ENCODE data around the gene SIRT1.
"Not testable (repeated sequence)": the region's sequence is repeated elsewhere in the genome, so short reads cannot be mapped to it uniquely, and the experiment has no call there.

SIRT1 gene

DNA sequence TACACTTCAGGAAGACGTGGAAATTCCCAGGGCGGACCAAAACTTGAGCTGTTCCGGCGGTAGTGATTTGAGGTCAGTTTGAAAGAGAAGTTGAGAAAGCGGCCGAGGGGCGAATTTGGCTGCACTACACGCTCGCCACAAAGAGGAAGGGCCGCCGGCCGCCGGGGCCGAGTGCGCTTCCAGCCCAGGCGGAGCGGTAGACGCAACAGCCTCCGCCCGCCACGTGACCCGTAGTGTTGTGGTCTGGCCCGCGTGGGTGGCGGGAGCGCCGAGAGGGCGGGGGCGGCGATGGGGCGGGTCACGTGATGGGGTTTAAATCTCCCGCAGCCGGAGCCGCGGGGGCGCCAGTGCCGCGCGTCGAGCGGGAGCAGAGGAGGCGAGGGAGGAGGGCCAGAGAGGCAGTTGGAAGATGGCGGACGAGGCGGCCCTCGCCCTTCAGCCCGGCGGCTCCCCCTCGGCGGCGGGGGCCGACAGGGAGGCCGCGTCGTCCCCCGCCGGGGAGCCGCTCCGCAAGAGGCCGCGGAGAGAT, at the start of gene SIRT1:
TSS of gene SIRT1 (plus strand) at position 344 of the 529 bp plus-strand sequence. CDS start at position 410, 66 bp downstream.
- DNase-seq, result peak; percentile 95 to 96

- DNase-seq, result not testable (repeated sequence)
Observed at GRCh38 chr10:67835541-67836394, 48.7 kb upstream of the SIRT1 start.

DNA sequence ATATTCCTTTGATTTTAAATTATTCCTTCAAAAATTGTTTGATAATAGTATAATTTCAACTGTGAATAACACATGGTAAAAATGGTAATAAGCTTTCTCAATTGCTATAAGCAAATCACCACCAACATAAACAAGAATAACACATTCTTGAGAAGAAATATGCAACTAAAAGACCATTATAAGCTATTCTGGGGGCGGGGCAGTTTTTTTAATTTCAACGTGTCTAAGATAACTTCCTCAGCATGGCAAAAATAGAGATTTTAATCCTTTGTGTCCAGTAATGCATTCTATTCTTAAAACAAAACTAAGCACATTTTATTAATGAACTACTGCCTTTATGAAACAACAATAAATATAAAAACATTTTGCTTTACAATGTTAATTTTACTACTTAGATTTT, 48.0 kb upstream of the SIRT1 start:
- no peak for DNase-seq

GRCh38 chr10:67836972-67837371, 47.5 kb upstream of the SIRT1 start:
- no peak for DNase-seq

DNA sequence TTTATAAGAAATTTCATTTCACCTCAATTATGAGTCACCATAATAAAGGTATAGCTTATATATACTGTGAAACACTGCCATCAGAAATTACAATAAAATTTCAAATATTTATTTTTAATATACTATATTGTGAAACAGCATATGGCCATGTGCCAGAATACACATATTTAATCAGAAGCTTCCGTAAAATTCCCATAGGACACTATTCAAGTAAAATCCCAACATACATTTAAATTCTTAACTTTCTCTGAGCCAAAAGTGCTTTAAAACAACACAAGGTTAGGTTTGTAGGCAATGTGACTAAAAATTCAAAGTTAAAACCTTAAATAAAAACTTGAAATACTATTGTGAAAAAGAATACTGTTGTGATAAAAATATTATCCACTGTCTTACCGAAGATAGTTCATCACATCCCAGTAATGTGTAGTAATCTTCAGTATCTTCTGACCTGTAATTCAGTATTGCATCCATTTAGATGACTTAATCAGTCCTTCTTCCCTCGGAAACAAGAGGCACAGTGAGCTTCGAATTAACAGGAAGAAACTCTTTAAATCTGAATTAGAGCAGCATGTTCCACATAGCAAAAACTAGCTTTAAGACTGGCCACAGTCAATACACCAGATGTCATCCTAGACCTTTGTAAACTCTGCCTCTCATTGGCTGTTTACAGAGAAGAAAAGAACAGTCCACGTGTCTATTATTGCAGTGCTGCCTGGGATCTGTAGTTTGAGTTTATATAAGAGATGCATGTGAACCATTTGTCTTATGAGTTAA, 46.7 kb upstream of the SIRT1 start, which contains the start of gene DNAJC12:
TSS of gene DNAJC12 (minus strand) at position 648 of the 774 bp plus-strand sequence. CDS start at position 471, 177 bp downstream.
- DNase-seq, result peak in 1 of 2 donors; percentile 83

GRCh38 chr10:67839511-67839910, 44.9 kb upstream of the SIRT1 start:
- DNase-seq, result not testable (repeated sequence)

GRCh38 chr10:67839951-67840350, 44.5 kb upstream of the SIRT1 start:
- no peak for DNase-seq

DNA sequence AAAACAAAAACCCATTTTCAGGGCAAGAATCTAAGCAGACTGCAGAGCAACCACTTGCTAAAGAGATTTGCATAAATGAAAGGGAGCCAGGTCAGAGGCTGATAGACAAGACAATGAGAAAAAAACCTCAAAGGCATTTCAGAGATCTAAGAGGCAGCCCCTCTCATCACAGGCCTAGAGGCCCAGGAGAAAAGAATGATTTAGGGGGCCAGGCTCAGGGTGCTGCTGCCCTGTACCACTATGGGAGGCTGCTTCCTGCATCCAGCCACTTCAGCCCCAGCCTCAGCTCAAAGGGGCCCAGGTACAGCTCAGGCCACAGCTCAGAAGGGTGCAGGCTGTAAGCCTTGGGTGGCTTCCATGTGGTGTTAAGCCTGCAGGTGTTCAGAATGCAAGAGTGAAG, 42.7 kb upstream of the SIRT1 start:
- DNase-seq, result no peak

DNA sequence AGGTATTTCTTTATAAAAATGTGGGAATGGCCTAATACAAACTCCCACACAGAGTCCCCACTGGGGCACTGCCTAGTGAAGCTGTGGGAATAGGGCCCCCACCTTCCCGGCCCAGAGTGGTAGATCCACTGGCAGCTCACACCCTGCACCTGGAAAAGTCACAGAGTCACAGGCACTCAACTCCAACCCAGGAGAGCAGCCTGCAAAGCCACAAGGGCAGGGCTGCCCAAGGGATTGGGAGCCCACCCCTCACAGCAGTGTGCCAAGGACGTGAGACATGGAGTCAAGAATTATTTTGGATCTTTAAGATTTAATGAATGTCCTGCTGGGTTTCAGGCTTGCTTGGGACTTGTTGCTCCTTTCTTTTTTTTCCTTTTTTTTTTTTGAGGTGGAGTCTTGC, 41.2 kb upstream of the SIRT1 start:
- DNase-seq, result no peak

DNA sequence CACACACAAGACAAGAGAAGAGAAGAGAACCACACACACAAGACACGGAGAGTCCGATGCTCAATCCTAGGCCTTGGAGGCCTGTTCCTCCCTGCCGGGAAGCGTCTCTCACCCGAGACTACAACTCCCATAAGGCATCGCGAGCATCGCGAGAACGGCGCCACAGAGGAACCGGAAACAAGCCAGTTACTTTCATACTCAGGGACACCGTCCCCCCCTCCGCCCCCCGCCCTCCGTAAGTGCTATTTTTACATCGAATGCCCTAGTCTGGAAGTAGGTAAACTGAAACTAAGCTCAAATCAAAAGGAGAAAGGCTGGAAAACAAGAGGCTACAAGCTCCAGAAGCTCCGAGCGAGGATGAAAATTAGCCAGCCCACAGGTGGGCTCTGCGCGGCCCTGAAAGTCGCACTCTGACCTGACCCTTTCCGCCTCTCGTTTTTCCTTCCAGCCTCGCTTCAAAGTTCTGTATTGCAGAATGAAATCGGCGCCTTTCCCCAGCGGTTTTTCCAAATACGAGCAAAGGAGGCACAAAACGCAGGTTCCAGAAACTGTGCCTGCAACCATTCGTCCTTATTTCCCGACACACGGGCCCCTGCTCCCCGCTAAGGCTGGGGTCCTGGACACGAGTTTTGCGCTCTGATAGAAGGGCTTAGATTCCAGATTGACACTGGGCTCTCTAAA, 35.0 kb upstream of the SIRT1 start:
- peak; percentile 91 to 95 for DNase-seq

DNA sequence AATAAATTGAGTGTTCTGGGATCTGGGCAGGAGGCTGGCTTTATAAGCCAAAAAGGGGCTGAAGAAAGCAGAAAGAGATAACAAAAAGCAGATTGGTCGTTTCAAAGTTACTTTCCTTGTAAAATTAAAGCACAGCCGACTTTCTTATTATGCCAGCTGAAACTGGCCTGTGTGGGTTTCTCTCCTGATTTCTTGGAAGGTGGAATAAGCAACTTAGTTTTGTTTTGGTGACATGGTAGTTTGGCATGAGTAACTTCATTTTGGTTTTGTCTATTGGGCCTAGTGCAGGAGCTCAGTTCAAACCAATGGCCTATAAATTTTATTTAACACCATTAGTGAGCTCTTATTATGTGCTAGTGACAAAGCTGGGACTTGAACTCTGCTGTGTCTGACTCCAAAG, 33.3 kb upstream of the SIRT1 start:
- DNase-seq, result no peak

DNA sequence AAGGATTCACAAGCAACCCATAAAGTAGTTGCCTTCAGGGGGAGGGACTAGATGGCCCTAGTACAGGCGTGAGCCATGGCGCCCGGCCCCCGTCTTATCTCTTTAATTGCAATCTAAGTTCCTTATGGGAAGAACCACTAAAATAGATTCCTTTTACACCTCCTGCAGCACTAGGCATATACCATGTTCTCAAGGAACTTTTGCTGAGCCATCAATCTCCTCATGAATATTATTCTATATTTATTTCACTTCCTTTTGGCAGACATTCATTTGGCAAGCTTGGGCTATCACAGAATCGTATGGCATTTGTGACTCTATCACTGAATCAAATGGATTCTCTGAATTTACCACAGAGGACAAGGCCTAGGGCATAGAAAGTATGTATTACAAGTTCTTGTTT, 31.7 kb upstream of the SIRT1 start:
- no peak for DNase-seq

- DNase-seq, result no peak
Observed at GRCh38 chr10:67853512-67853911, 30.9 kb upstream of the SIRT1 start.

GRCh38 chr10:67858971-67859370, 25.5 kb upstream of the SIRT1 start:
- no peak for DNase-seq

- no peak for DNase-seq
Observed at GRCh38 chr10:67861750-67862432, 22.6 kb upstream of the SIRT1 start.

DNA sequence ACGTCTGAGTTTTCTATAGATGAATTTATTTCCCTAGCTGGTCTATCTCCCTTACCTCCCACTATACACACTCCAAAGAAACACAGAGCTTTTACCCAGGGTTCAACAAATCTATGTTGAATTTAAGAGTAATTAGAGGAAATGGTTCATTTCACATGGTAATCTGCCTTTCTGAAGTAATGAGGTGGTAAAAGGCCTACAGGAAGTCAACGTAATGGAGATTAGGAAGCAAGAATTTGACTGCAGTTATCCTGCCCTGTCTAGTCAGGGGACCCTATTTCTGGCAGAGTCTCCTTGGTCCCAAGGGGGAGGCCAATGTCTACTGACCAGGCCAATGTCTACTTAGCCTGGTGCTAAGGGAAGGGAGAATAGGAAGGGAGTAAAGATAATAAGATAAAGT, 21.4 kb upstream of the SIRT1 start:
- no peak for DNase-seq

DNA sequence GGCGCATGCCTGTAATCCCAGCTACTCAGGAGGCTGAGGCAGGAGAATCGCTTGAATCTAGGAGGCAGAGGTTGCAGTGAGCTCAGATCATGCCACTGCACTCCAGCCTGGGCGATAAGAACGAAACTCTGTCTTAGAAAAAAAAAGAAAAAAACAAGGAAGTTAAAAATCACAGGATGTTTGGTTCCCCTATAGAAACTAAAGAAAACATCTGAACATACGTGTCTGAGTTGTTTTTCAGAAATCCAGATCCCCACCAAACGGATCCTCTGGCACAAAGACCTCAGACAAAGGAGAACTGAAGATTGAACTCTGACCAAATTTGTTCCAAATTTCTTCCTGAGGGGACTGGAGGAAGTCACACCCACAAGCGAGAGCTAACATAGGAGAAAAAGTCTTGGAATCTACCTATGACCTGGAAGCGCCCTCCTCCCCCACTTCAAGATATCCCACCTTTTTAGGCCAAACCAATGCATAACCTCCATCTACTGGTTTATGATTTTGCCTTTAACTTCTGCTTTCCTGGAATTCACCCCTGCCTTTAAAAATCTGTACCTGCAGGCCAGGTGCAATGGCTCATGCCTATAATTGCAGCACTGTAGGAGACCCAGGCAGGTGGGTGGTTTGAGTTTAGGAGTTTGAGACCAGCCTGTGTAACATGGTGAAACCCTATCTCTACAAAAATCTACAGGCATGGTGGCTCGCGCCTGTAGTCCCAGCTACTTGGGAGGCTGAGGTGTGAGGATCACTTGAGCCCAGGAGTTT, 19.7 kb upstream of the SIRT1 start:
- DNase-seq, result no peak

- no peak for DNase-seq
Observed at GRCh38 chr10:67868132-67868531, 16.3 kb upstream of the SIRT1 start.

- no peak for DNase-seq
Observed at GRCh38 chr10:67869996-67870395, 14.5 kb upstream of the SIRT1 start.

- DNase-seq, result no peak
Observed at GRCh38 chr10:67875340-67876238, 8.9 kb upstream of the SIRT1 start.
